ENCODE measurements around the gene TAGLN. TPM values are rescaled to one million over a fixed set of nuclear protein-coding genes. Genes with fewer than 3 reads are reported as not detected.
A peak's percentile ranks its signal among the peaks of the same experiment; 100 is the strongest.

TAGLN gene
- polyA plus RNA-seq, 4 donors = 57.9 to 611 (median 134) TPM

GRCh38 chr11:117230999-117231841, 32.0 kb downstream of the TAGLN start:
- FAIRE-seq (no peak), DNase-seq (peak in 1 of 2 donors; percentile 74)
- peak overlapping the region; percentile 75 to 99 (median 92) for H3K27ac ChIP-seq (ENCODE audit: low read depth in 1 of 3, low read length in 2 of 3)
- peaks cover 6 to 11% (median 9%) of the 10 kb centered on the region in 3 donors for H3K4me1 ChIP-seq (ENCODE audit: control insufficient read depth in 3 of 3, insufficient read depth in 2 of 3, low read depth in 1 of 3, low read length in 2 of 3)
- H3K27me3 ChIP-seq (ENCODE audit: control insufficient read depth in 3 of 3, insufficient read depth in 3 of 3, low read length in 3 of 3) = no peaks in the 10 kb centered on the region
- peaks cover 8 to 45% (median 25%) of the 10 kb centered on the region in 3 donors for H3K36me3 ChIP-seq (ENCODE audit: control insufficient read depth in 3 of 3, insufficient read depth in 2 of 3, low read depth in 1 of 3, low read length in 3 of 3)
- WGBS, 3 donors = 1 to 6% (median 3%) methylated on average over 14 of the region's 14 CpGs
- H3K4me3 ChIP-seq (ENCODE audit: low read depth in 1 of 3, low read length in 3 of 3) = peak overlapping the region; percentile 73 to 98 (median 78)
- H3K9me3 ChIP-seq (ENCODE audit: control insufficient read depth in 2 of 2, insufficient read depth in 1 of 2, low read depth in 1 of 2, low read length in 1 of 2) = no peaks in the 10 kb centered on the region

- no peak for FAIRE-seq
- 0 to 2% (median 1%) methylated on average over 10 to 13 of the region's 13 CpGs for WGBS, 3 donors
- H3K4me1 ChIP-seq (ENCODE audit: control insufficient read depth in 3 of 3, insufficient read depth in 2 of 3, low read depth in 1 of 3, low read length in 2 of 3) = peaks cover 6 to 11% (median 9%) of the 10 kb centered on the region in 3 donors
- DNase-seq = peak in 1 of 2 donors; percentile 76
- H3K4me3 ChIP-seq (ENCODE audit: low read depth in 1 of 3, low read length in 3 of 3) = peak within 1 kb of the TSS; percentile 73 to 98 (median 78)
- H3K9me3 ChIP-seq (ENCODE audit: control insufficient read depth in 2 of 2, insufficient read depth in 1 of 2, low read depth in 1 of 2, low read length in 1 of 2) = no peaks in the 10 kb centered on the region
- H3K27ac ChIP-seq (ENCODE audit: low read depth in 1 of 3, low read length in 2 of 3) = peak within 1 kb of the TSS; percentile 75 to 99 (median 92)
- H3K27me3 ChIP-seq (ENCODE audit: control insufficient read depth in 3 of 3, insufficient read depth in 3 of 3, low read length in 3 of 3) = no peaks in the 10 kb centered on the region
- H3K36me3 ChIP-seq (ENCODE audit: control insufficient read depth in 3 of 3, insufficient read depth in 2 of 3, low read depth in 1 of 3, low read length in 3 of 3) = peaks cover 8 to 41% (median 23%) of the 10 kb centered on the region in 3 donors
Observed at GRCh38 chr11:117231842-117232091, 32.6 kb downstream of the TAGLN start, which contains the start of gene PCSK7. PCSK7 (minus strand) TSS chr11:117232073; CDS start chr11:117229844, 2,229 bp downstream.

- WGBS, 3 donors = 0 to 1% (median 1%) methylated on average over 43 to 92 of the region's 94 CpGs
- H3K27me3 ChIP-seq (ENCODE audit: control insufficient read depth in 3 of 3, insufficient read depth in 3 of 3, low read length in 3 of 3) = no peaks in the 10 kb centered on the region
- no peak for FAIRE-seq
Observed at GRCh38 chr11:117232092-117232878, 33.1 kb downstream of the TAGLN start, which contains the start of gene RNF214. RNF214 (plus strand) TSS chr11:117232671; CDS start chr11:117234273, 1,602 bp downstream.

GRCh38 chr11:117232911-117233409, 33.8 kb downstream of the TAGLN start:
- no peaks in the 10 kb centered on the region for H3K27me3 ChIP-seq (ENCODE audit: control insufficient read depth in 3 of 3, insufficient read depth in 3 of 3, low read length in 3 of 3)
- WGBS, 3 donors = 2% methylated on average over 15 to 27 of the region's 27 CpGs
- H3K36me3 ChIP-seq (ENCODE audit: control insufficient read depth in 3 of 3, insufficient read depth in 2 of 3, low read depth in 1 of 3, low read length in 3 of 3) = peaks cover 6 to 29% (median 18%) of the 10 kb centered on the region in 3 donors
- no peaks in the 10 kb centered on the region for H3K9me3 ChIP-seq (ENCODE audit: control insufficient read depth in 2 of 2, insufficient read depth in 1 of 2, low read depth in 1 of 2, low read length in 1 of 2)
- peak overlapping the region in 2 of 3 donors; percentile 55 to 62 for H3K27ac ChIP-seq (ENCODE audit: low read depth in 1 of 3, low read length in 2 of 3)
- FAIRE-seq (no peak), DNase-seq (peak in 1 of 2 donors; percentile 45)
- H3K4me1 ChIP-seq (ENCODE audit: control insufficient read depth in 3 of 3, insufficient read depth in 2 of 3, low read depth in 1 of 3, low read length in 2 of 3) = peaks cover 6 to 11% (median 9%) of the 10 kb centered on the region in 3 donors
- H3K4me3 ChIP-seq (ENCODE audit: low read depth in 1 of 3, low read length in 3 of 3) = peak overlapping the region; percentile 73 to 90 (median 78)

More at GRCh38 chr11:117232092-117232878, 33.1 kb downstream of the TAGLN start, which contains the start of gene RNF214:
- Histone ChIP-seq H3K4me3 (ENCODE audit: low read depth in 1 of 3, low read length in 3 of 3) (peak within 1 kb of the TSS; percentile 73 to 98 (median 78)), H3K36me3 (ENCODE audit: control insufficient read depth in 3 of 3, insufficient read depth in 2 of 3, low read depth in 1 of 3, low read length in 3 of 3) (peaks cover 8 to 36% (median 22%) of the 10 kb centered on the region in 3 donors), H3K9me3 (ENCODE audit: control insufficient read depth in 2 of 2, insufficient read depth in 1 of 2, low read depth in 1 of 2, low read length in 1 of 2) (no peaks in the 10 kb centered on the region), H3K4me1 (ENCODE audit: control insufficient read depth in 3 of 3, insufficient read depth in 2 of 3, low read depth in 1 of 3, low read length in 2 of 3) (peaks cover 6 to 11% (median 9%) of the 10 kb centered on the region in 3 donors), H3K27ac (ENCODE audit: low read depth in 1 of 3, low read length in 2 of 3) (peak within 1 kb of the TSS; percentile 75 to 99 (median 92))
- DNase-seq = peak; percentile 80 to 93

DNA sequence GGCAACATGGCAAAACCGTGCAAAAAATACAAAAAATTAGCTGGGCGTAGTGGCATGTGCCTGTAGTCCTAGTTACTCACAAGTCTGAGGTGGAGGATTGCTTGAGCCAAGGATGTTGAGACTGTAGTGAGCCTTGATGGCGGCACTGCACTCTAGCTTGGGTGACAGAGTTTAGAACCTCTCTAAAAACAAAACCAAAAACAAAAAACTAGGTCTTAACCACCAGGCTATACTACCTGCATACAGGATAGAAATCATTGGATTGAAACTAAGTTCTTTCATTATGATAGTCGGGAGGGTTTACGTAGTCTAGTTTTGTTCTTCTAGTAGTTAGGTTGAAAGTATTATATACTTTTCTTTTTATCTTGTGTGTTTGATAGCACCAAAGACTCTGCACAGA, 39.1 kb downstream of the TAGLN start:
- 88 to 94% (median 91%) methylated on average over 5 of the region's 5 CpGs for WGBS, 3 donors
- Histone ChIP-seq H3K4me1 (ENCODE audit: control insufficient read depth in 3 of 3, insufficient read depth in 2 of 3, low read depth in 1 of 3, low read length in 2 of 3) (peaks cover 0 to 4% (median 3%) of the 10 kb centered on the region in 3 donors), H3K4me3 (ENCODE audit: low read depth in 1 of 3, low read length in 3 of 3) (no peak overlapping the region), H3K36me3 (ENCODE audit: control insufficient read depth in 3 of 3, insufficient read depth in 2 of 3, low read depth in 1 of 3, low read length in 3 of 3) (peaks cover 0 to 28% (median 6%) of the 10 kb centered on the region in 3 donors), H3K27ac (ENCODE audit: low read depth in 1 of 3, low read length in 2 of 3) (no peak overlapping the region), H3K27me3 (ENCODE audit: control insufficient read depth in 3 of 3, insufficient read depth in 3 of 3, low read length in 3 of 3) (no peaks in the 10 kb centered on the region), H3K9me3 (ENCODE audit: control insufficient read depth in 2 of 2, insufficient read depth in 1 of 2, low read depth in 1 of 2, low read length in 1 of 2) (no peaks in the 10 kb centered on the region)
- no peak for DNase-seq
- FAIRE-seq = no peak

- Histone ChIP-seq H3K27me3 (ENCODE audit: control insufficient read depth in 3 of 3, insufficient read depth in 3 of 3, low read length in 3 of 3) (no peaks in the 10 kb centered on the region), H3K9me3 (ENCODE audit: control insufficient read depth in 2 of 2, insufficient read depth in 1 of 2, low read depth in 1 of 2, low read length in 1 of 2) (no peaks in the 10 kb centered on the region), H3K4me3 (ENCODE audit: low read depth in 1 of 3, low read length in 3 of 3) (no peak overlapping the region), H3K36me3 (ENCODE audit: control insufficient read depth in 3 of 3, insufficient read depth in 2 of 3, low read depth in 1 of 3, low read length in 3 of 3) (peaks cover 0 to 35% (median 6%) of the 10 kb centered on the region in 3 donors), H3K27ac (ENCODE audit: low read depth in 1 of 3, low read length in 2 of 3) (no peak overlapping the region), H3K4me1 (ENCODE audit: control insufficient read depth in 3 of 3, insufficient read depth in 2 of 3, low read depth in 1 of 3, low read length in 2 of 3) (no peaks in the 10 kb centered on the region)
- 81 to 87% (median 86%) methylated on average over 6 of the region's 6 CpGs for WGBS, 3 donors
- no peak for FAIRE-seq
- DNase-seq = no peak
Observed at GRCh38 chr11:117239295-117239694, 40.1 kb downstream of the TAGLN start.

- DNase-seq (no peak), FAIRE-seq (no peak)
- H3K4me3 ChIP-seq (ENCODE audit: low read depth in 1 of 3, low read length in 3 of 3) = no peak overlapping the region
- WGBS, 3 donors = 96 to 98% (median 98%) methylated on average over 4 of the region's 4 CpGs
- peaks cover 0 to 43% (median 15%) of the 10 kb centered on the region in 3 donors for H3K36me3 ChIP-seq (ENCODE audit: control insufficient read depth in 3 of 3, insufficient read depth in 2 of 3, low read depth in 1 of 3, low read length in 3 of 3)
- no peaks in the 10 kb centered on the region for H3K4me1 ChIP-seq (ENCODE audit: control insufficient read depth in 3 of 3, insufficient read depth in 2 of 3, low read depth in 1 of 3, low read length in 2 of 3)
- no peak overlapping the region for H3K27ac ChIP-seq (ENCODE audit: low read depth in 1 of 3, low read length in 2 of 3)
- no peaks in the 10 kb centered on the region for H3K9me3 ChIP-seq (ENCODE audit: control insufficient read depth in 2 of 2, insufficient read depth in 1 of 2, low read depth in 1 of 2, low read length in 1 of 2)
- no peaks in the 10 kb centered on the region for H3K27me3 ChIP-seq (ENCODE audit: control insufficient read depth in 3 of 3, insufficient read depth in 3 of 3, low read length in 3 of 3)
Observed at GRCh38 chr11:117248341-117248740, 49.2 kb downstream of the TAGLN start.

GRCh38 chr11:117249571-117249970, 50.4 kb downstream of the TAGLN start:
- FAIRE-seq (no peak), DNase-seq (no peak)
- Histone ChIP-seq H3K27ac (ENCODE audit: low read depth in 1 of 3, low read length in 2 of 3) (no peak overlapping the region), H3K4me3 (ENCODE audit: low read depth in 1 of 3, low read length in 3 of 3) (no peak overlapping the region), H3K27me3 (ENCODE audit: control insufficient read depth in 3 of 3, insufficient read depth in 3 of 3, low read length in 3 of 3) (no peaks in the 10 kb centered on the region), H3K9me3 (ENCODE audit: control insufficient read depth in 2 of 2, insufficient read depth in 1 of 2, low read depth in 1 of 2, low read length in 1 of 2) (no peaks in the 10 kb centered on the region), H3K4me1 (ENCODE audit: control insufficient read depth in 3 of 3, insufficient read depth in 2 of 3, low read depth in 1 of 3, low read length in 2 of 3) (no peaks in the 10 kb centered on the region), H3K36me3 (ENCODE audit: control insufficient read depth in 3 of 3, insufficient read depth in 2 of 3, low read depth in 1 of 3, low read length in 3 of 3) (peaks cover 0 to 42% (median 15%) of the 10 kb centered on the region in 3 donors)
- WGBS, 3 donors = 88 to 90% (median 89%) methylated on average over 4 of the region's 4 CpGs
